GM21526 (cell line): ENCODE data around the gene CTBS.
A peak's percentile ranks its signal among the peaks of the same experiment; 100 is the strongest.
"Not testable (repeated sequence)": the region's sequence is repeated elsewhere in the genome, so short reads cannot be mapped to it uniquely, and the experiment has no call there.

ENCODE experiments used
- ATAC-seq: cut with Tn5 transposase; IDR thresholded peaks from one replicate; pipeline ENCODE4 v1.9.1; 2021; ENCODE audit warnings: moderate library complexity; ENCODE audit not compliant: unreplicated experiment, low FRiP score

CTBS gene

DNA sequence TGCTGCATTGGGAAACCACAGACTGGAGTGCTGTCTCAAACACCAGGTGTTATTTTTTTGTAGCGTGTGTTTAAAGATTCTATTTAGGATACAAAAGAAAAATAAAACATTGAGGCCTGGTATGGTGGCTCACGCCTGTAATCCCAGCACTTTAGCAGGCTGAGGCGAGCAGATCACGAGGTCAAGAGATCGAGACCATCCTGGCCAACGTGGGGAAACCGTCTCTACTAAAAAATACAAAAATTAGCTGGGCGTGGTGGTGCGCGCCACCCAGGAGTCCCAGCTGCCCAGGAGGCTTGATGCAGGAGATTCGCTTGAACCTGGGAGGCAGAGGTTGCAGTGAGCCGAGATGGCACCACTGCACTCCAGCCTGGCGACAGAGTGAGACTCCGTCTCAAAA, 66.4 kb downstream of the CTBS start:
- ATAC-seq = not testable (repeated sequence)

DNA sequence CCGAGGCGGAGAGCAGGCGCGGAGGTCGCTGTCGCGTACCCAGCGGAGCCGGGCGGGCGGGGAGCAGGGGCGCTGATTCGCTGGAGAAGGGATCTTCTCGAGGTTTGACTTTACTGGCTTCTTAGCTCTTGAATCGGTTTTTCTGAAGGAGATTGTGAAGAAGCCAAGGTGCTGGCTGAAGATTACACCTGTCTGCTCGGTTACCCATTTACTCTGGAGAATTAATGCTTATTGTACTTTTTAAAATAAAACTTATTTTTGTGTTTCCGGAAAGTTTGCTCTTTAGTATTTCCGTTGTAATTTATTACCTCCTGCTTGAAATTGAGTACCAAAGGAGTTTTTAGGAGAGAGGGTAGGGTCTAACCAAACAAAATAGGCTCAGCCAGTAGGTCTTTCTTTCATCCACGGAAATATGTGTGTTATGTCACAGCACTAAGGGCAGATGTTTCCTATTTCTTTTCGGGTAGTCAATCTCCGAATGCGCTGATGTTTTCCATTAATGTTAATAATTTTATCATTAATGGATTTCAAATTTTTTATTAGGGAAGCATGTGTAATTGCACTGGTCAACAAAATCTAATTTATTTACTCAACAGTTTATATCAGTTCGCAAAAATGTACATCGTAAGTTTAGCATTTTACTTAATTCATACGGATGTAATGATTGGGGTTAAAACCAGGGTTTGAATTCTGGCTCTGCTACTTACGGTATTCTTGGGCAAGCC, 67.3 kb downstream of the CTBS start:
- no peak for ATAC-seq

DNA sequence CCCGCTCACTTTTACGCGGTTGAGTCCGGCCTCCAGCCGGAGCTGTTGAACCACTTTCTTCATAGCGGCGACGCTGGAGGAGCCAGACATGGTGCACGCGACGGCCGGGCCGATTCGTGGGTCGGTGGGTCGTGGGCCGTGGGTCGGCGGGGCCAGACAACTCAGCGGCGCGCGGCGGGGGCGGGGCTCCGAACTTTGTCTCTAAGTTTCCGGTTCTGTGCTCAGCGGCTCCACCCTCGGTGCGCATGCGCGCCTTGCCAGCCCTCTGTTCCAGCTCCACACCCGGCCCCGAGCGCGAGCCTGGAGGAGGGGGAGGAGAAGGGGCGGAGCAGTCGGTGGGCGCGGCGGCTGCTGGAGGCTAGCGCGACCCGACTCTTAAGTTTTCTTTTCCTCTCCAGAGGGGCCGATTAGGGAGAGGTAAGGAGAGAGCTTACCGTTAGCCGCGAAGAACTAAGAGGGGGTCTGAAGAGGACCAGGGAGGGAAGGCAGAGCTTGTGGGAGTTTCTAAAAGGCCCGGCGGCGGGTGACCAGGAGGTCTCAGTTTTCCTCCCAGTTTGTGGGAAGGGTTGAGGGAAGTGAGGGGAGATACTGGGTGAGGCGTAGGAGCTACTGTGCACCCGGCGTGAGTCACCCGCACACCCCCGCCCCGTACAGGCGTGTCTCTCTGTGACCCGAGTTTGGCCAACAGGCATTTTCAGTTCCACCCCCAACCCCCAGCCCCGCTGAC, 68.1 kb downstream of the CTBS start, which contains the start of the genes GNG5 and SPATA1:
TSS of gene GNG5 (minus strand) at position 580 of the 727 bp plus-strand sequence. CDS start at position 90, 490 bp downstream.
TSS of gene SPATA1 (plus strand) at position 385 of the 727 bp plus-strand sequence. CDS start 9,974 bp downstream, outside the sequence.
- peak; percentile 82 for ATAC-seq

DNA sequence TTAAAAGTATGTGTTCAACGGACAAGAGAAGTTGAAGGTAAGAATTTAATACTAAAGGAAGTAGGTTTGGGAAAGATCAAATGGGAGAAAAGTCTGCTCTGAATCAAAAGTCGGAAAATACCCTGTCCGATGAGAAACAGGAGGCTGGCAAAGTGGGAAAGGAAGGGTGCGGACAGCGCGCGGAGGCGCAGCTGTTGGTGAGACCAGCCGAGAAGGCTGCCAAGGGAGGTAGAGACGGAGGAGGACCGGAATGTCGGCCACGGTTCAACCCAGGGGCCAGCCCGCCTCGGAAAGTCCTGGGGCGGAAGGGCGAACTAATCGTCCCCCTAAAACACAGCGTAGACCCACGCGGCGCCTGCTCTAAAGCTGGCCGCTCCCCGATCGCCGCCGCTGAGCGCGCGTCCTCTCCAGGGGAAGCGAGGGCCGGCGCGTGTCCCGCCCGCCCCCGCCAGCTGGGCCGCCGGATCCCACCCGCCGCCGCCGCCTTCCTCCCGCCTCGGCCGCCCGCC, 68.7 kb downstream of the CTBS start:
- peak; percentile 35 for ATAC-seq

DNA sequence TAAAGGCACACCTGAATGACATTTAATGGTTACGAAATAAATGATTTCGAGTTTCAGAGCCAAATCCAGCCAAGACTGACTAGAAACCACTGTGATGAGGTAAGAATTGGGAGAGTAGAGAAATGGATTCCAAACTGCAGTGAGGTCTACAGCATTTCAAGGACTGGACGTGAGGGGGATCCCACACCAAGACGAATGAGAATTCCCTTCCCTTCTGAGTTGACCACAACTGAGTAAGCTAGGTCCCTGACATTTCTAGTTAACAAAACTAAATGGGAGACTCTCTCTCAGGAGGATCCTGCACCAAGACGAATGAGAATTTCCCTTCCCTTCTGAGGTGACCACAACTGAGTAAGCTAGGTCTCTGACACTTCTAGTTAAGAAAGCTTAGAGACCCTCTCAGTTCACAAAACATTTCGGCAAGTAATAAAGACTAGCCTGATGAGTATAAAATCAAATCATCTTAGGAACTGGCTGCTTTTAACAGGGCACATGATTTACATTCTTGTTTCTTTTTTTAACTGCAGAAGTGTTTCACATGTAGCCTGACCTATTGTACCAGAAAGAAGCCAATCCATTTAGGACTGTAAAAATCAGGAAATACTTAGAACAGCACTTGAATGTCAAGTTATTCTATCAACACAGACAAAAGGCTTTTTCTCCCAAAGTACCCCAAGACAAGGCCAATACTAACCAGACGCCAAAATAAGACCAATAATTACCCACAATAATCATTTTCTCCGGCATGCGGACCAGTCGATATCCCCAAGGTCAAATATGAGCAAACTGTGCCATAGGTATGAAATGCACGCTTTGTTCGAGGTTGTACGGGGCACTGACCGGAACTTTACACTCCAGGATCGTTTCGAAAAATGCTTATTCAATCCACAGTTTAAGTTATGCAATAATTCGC, 69.4 kb downstream of the CTBS start:
- ATAC-seq = no peak

DNA sequence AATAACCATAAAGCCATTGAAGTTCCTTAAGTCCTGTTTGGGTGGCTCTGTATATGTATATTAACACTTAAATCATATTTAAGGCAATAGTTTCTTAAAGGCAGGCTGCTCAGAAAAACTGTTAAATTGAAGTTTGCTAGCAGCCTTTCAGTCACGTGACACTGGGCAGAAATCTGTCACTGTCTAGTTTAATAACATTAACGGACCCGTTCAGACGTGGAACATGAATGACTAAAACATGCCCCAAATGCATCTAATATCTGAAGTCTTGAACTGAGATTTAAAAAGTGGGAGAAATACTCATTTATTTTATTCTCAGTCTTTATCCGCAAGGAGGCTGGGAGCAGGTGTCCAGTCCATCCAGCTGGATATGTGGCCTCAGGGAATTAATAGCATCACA, 71.3 kb downstream of the CTBS start:
- ATAC-seq = no peak
